M059J (cell line): ENCODE measurements around the gene SPATA24. TPM values are rescaled to one million over a fixed set of nuclear protein-coding genes. Genes with fewer than 3 reads are reported as not detected.
"Not testable (repeated sequence)": the region's sequence is repeated elsewhere in the genome, so short reads cannot be mapped to it uniquely, and the experiment has no call there.

Experiments used
- DNase-seq: peaks from one replicate; pipeline ENCODE4 v3.0.0-alpha.2; 2012; ENCODE audit warnings: low read depth
- total RNA-seq: library from RNA; depleted of rRNA; stranded (reverse); fragments of >200 nt; shearing (Covaris generic); gene quantifications from 2 replicates; pipeline ENCODE4 v1.2.3, GENCODE V29; 2014

Gene SPATA24
- total RNA-seq, 1 experiment from 2014 or later: 6.3 TPM

DNA sequence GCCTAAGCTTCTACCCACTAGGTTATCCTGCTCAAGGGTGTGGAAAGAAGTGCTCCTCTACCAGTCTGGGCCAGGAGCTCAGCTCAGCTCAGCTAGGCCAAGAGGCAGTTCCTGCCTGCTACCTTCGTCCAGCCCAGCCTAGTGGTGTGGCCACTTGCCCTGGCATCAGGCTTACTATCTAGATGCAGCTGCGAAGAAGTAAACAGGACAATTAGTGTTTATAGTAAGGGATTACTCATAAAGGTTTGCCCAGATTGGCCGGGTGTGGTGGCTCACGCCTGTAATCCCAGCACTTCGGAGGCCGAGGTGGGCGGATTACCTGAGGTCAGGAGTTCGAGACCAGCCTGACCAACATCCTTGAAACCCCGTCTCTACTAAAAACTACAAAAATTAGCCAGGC, 12.8 kb upstream of the SPATA24 start:
- DNase-seq: peak; percentile 47

DNA sequence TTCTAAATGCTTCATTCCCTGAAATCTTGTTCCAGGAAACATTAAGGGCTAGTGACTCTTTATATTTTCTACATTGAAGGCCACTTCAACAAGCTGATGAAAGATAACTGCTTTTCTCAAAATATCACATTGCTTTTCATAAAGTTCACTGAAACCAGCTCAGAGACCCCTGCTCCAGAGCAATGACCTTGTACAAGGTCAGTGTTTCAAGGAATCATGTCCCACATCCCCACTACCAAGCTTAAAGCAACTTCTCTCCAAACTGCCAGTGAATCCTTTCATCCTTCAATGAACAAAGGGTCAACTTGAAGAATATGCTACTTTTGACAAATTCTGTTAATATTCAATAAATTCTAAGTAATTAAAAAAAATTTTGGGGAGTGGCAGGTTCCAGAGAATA, 12.0 kb upstream of the SPATA24 start:
- no peak for DNase-seq

GRCh38 chr5:139415221-139415861, 11.5 kb upstream of the SPATA24 start:
- DNase-seq: no peak

DNA sequence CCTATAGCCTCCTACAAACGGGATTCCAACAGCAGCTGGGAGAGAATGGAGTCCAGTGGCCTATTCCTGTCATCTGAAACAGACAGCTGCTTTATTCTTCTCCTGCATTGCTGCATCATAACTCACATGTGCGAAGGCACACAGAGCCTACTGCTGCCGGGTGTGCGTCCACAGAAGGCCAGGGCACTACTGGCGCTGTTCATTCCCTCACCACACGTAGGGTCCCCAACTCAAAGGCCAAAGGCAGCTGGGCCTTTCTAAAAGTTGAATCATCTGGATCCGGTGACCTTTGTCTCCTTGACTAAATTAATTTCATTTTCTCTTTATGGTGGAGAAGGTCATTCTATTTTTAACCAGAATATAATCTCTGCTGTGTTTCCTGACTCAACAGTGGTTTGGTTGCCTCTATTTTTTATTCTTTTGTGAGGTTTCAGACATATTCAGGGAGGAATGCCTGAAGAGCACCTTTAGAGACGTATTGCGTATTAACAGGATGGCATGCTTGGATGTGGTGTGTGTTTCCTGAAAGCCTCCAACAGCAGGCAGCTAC, 10.8 kb upstream of the SPATA24 start:
- no peak for DNase-seq

- DNase-seq: no peak
Observed at GRCh38 chr5:139413963-139414362, 10.1 kb upstream of the SPATA24 start.

GRCh38 chr5:139413153-139413552, 9.3 kb upstream of the SPATA24 start:
- DNase-seq: no peak

DNA sequence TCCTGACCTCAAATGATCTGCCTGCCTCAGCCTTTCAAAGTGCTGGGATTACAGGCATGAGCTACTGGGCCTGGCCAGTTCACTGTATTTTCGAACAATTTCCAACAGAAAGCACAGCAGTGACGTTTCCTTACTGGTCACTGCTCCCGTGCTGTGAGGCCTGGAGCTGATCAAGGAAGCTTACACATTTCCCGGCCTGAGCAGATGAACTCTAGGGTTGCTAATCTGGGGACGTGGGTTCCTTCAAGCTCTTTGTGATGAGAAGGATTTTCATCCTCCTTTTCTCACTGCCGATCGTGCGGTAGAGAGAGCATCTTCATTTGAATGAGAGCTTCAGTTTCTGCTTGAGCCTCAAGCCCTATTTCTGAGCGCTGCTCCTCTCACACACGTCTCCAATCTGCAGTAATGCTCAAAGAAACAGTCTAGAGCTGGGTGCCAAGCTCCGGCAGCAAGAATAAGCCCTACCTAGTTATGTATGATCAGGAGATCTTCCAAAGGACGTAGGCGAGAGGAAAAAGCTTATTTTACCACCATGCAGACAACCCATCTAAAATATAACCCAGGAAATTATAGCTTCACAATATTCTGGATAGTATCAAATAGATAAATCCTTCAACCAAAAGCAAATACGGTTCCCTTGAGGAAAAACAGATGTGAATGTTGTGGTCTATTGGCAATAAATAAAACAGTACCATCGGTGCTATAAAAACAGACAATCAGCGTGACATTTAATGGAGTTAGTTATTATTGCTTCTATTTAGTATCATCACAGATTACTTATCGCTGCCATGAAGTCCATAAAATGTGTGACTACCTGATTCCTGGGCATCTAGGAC, 7.3 kb upstream of the SPATA24 start:
- no peak for DNase-seq

DNA sequence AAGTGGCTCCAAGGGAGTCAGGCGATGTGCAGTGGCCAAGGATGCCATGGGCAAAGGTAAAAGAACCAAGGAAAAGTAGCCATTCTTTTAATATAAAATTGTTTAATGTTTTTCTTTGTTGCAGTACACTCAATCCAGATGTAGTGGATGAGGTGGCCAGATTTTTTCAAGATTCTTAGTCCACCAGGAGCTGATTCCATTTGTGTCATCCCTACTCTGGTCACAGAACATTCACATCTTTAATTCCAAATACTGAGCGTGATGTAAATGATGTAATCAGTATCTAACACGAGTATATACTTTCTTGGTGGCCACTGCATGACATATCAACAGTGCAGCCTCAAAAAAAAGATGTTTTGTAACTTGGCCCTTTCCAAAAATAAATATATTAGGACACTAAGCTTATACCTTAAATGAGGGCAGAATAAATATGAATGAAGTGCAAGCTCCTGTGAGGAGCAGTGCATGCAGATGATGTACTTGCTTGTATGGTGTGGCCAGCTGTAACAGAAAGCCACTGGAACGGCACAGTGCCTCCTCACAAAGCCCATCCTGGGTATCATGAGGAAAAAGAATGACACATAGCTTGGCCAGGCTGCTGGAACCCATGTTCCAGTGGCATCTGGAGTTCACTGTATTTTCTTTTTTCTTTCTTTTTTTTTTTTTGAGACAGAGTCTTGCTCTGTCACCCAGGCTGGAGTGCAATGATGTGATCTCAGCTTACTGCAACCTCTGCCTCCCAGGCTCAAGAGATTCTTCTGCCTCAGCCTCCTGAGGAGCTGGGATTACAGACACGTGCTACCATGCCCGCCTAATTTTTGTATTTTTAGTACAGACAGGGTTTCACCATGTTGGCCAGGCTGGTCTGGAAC, 6.5 kb upstream of the SPATA24 start:
- no peak for DNase-seq

- DNase-seq: not testable (repeated sequence)
Observed at GRCh38 chr5:139409116-139409515, 5.2 kb upstream of the SPATA24 start.

- DNase-seq: no peak
Observed at GRCh38 chr5:139408191-139408590, 4.3 kb upstream of the SPATA24 start.

DNA sequence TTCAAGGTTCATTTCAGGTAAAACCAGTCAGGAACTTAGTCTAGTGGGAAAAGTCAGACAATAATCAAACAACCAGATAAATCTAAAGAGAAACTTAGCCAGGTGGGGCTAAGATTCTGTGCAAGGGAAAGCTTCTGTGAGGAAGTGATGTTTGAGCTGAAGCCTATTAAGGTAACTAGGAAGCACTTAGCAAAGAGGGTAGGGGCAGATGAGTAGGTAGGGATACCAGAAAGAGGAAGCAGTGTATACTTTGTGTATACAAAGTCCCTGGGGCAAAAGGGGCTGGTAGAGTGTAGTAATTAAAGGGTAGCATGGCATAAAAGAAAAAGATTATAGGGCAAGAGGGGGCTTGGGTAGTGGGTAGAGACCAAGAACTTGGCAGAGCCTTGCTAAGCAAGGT, 3.6 kb upstream of the SPATA24 start:
- no peak for DNase-seq

DNA sequence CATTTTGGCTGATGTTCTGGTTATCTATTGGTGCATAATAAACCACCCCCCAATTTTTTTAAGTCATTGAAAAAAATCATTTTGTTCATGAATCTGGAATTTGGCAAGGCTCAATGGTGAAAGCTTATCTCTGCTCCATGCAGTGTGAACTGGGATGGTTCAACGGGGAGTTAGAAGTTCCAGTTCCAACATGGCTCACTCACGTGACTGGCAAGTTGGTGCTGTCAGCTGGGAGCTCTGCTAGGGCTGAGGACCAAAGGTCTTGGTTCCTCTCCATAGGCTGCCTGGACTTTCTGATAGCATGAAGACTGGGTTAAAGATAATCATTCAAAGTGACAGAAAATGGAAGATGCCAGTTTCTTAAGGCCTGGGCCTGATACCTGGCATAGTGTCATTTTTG, 3.1 kb upstream of the SPATA24 start:
- no peak for DNase-seq

DNA sequence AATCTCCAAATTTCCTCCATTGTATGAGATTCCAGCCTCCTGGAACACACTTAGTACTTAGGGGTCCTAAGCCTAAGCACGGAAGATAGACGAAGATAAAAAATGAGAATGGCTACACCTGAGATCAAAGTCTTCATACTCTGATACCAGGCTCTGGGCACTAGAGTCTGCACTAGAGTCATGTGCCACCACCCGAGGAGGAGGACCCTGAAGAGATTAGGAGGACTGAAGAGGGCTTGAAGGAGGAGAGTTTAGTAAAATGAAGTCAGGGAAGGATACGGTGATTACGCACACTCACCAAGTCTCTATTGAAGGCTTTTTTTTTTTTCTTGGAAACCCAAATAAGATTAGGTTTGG, 573 bp upstream of the SPATA24 start:
- DNase-seq: no peak

- no peak for DNase-seq
Observed at GRCh38 chr5:139403418-139403786, 487 bp downstream of the SPATA24 start.

- DNase-seq: no peak
Observed at GRCh38 chr5:139402561-139403158, 1.2 kb downstream of the SPATA24 start.

DNA sequence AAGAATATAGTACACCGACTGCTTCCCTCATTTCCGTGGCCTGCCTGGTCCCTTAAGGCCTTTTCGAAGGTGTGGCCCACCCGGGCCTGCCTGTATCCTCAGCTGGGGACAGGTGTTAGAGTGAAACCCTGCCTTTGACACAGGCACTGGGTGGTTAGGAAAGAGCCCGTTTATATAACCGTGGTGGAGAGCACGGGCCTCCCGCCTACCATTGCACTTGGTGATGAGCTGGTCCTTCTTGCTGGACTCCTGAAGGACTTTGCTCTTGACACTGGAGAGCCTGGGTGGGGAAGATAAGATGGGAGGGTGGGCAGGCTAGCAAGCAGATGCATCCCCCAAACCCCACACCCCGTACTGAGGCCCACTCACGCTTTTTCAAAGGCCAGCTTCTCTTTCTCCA, 2.3 kb downstream of the SPATA24 start:
- DNase-seq: no peak

- no peak for DNase-seq
Observed at GRCh38 chr5:139399501-139400121, 4.3 kb downstream of the SPATA24 start.

GRCh38 chr5:139397921-139398320, 6.0 kb downstream of the SPATA24 start:
- no peak for DNase-seq

DNA sequence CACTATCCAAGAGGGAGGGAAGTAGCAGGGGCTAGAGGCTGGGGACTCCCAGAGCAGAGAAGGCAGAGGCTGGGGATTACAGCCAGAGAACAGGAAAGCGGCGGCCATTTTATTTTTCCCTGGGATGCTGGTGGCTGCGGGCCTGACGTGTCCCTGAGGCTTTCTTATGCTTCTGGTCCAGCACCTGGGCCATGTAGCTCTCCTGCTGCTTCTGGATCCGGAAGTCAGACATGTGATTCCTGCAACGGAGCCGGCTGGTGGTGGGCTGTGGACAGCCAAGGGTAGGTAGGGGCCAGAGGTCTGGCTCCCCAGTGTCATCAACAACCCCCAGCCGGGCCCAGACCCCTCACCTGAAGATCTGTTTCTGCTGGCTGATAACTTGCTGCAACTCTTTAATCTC, 7.2 kb downstream of the SPATA24 start:
- no peak for DNase-seq

- peak; percentile 63 for DNase-seq
Observed at GRCh38 chr5:139395844-139396640, 7.8 kb downstream of the SPATA24 start.
